Neural progenitor cell (in vitro differentiated cells): Measurements from ENCODE around the gene CFAP57. TPM values are rescaled to one million over a fixed set of nuclear protein-coding genes. Genes with fewer than 3 reads are reported as not detected.
"Not testable (repeated sequence)": the region's sequence is repeated elsewhere in the genome, so short reads cannot be mapped to it uniquely, and the experiment has no call there.

Experiments used
- DNase-seq: peaks from one replicate; pipeline ENCODE4 v3.0.0-alpha.2; 2016; ENCODE audit warnings: low spot score
- H2AFZ ChIP-seq: fragments of 200-600 bp; sonication (generic); replicated peaks from 2 replicates; pipeline ENCODE4 v1.6.1; 2016; ENCODE audit warnings: antibody characterized with exemption
- H3F3A ChIP-seq: fragments of 200-600 bp; sonication (generic); 2 replicates; pipeline ENCODE4 v1.6.1; 2016; ENCODE audit warnings: antibody characterized with exemption, low read depth
- H3K27ac ChIP-seq: fragments of 200-600 bp; sonication (generic); 2 replicates; pipeline ENCODE4 v1.5.1; 2016; ENCODE audit warnings: mild to moderate bottlenecking
- H3K27me3 ChIP-seq: fragments of 200-600 bp; sonication (generic); 2 replicates; pipeline ENCODE4 v1.6.1; 2016; ENCODE audit warnings: mild to moderate bottlenecking, moderate library complexity
- H3K36me3 ChIP-seq: fragments of 200-600 bp; sonication (generic); 2 replicates; pipeline ENCODE4 v1.5.1; 2016
- H3K4me1 ChIP-seq: fragments of 200-600 bp; sonication (generic); 2 replicates; pipeline ENCODE4 v1.6.1; 2016; ENCODE audit warnings: mixed run types
- H3K4me2 ChIP-seq: fragments of 200-600 bp; sonication (generic); 2 replicates; pipeline ENCODE4 v1.6.1; 2016
- H3K4me3 ChIP-seq: fragments of 200-600 bp; sonication (generic); 2 replicates; pipeline ENCODE4 v1.5.1; 2016
- H3K79me2 ChIP-seq: fragments of 200-600 bp; sonication (generic); 2 replicates; pipeline ENCODE4 v1.6.1; 2016; ENCODE audit warnings: low read depth
- H3K9ac ChIP-seq: fragments of 200-600 bp; sonication (generic); 2 replicates; pipeline ENCODE4 v1.6.1; 2016
- H3K9me3 ChIP-seq: fragments of 200-600 bp; sonication (generic); 2 replicates; pipeline ENCODE4 v1.5.1; 2016; ENCODE audit warnings: low read depth
- H4K20me1 ChIP-seq: fragments of 200-600 bp; sonication (generic); 2 replicates; pipeline ENCODE4 v1.6.1; 2016; ENCODE audit warnings: low read depth
- H3K27ac Mint-ChIP-seq: 3 replicates; pipeline ENCODE4 v1.8.0; 2021; ENCODE audit warnings: mixed read lengths
- H3K27me3 Mint-ChIP-seq: 2 replicates; pipeline ENCODE4 v1.8.0; 2022; ENCODE audit warnings: low read depth, mild to moderate bottlenecking, inconsistent platforms, moderate library complexity, mixed read lengths; ENCODE audit not compliant: insufficient read depth
- H3K36me3 Mint-ChIP-seq: 3 replicates; pipeline ENCODE4 v1.8.0; 2021; ENCODE audit warnings: mixed read lengths
- H3K4me1 Mint-ChIP-seq: 3 replicates; pipeline ENCODE4 v1.8.0; 2021; ENCODE audit warnings: mixed read lengths
- H3K4me3 Mint-ChIP-seq: 3 replicates; pipeline ENCODE4 v1.8.0; 2021; ENCODE audit warnings: mild to moderate bottlenecking, moderate library complexity, mixed read lengths
- H3K9me3 Mint-ChIP-seq: 3 replicates; pipeline ENCODE4 v1.8.0; 2020; ENCODE audit warnings: mixed read lengths
- CTCF ChIP-seq: fragments of 200-600 bp; sonication (generic); IDR thresholded peaks from 2 replicates; pipeline ENCODE4 v1.5.1; 2017; ENCODE audit warnings: antibody characterized with exemption, mild to moderate bottlenecking
- EZH2 ChIP-seq: fragments of 200-600 bp; sonication (generic); IDR thresholded peaks from 2 replicates; pipeline ENCODE4 v1.6.1; 2017; ENCODE audit warnings: antibody characterized with exemption, mild to moderate bottlenecking, moderate library complexity
- EZH2phosphoT487 ChIP-seq: fragments of 200-600 bp; sonication (generic); IDR thresholded peaks from 2 replicates; pipeline ENCODE4 v1.6.1; 2017; ENCODE audit warnings: antibody characterized with exemption
- total RNA-seq: library from RNA; depleted of rRNA; stranded (reverse); fragments of >200 nt; gene quantifications from 2 replicates; pipeline ENCODE4 v1.2.3, GENCODE V29; 2015; ENCODE audit warnings: low replicate concordance

The CFAP57 gene
- total RNA-seq, 1 donor from 2014 or later, result 0.97 TPM

- H3K4me1 ChIP-seq, result no peaks in the 10 kb centered on the region
- TF ChIP-seq EZH2phosphoT487 (no peak), CTCF (no peak), EZH2 (no peak)
- no peak overlapping the region for H3K4me2 ChIP-seq
- no peak overlapping the region for H2AFZ ChIP-seq
- peaks cover 5% of the 10 kb centered on the region for H3K36me3 ChIP-seq
- peaks cover 2% of the 10 kb centered on the region for H3K36me3 Mint-ChIP-seq
- no peak for DNase-seq
- no peak overlapping the region for H3K27ac Mint-ChIP-seq
- H3K4me1 Mint-ChIP-seq, result no peaks in the 10 kb centered on the region
- H3F3A ChIP-seq, result no peaks in the 10 kb centered on the region
- no peak overlapping the region for H3K9ac ChIP-seq
- no peak overlapping the region for H3K4me3 Mint-ChIP-seq
- H3K4me3 ChIP-seq, result no peak overlapping the region
- no peaks in the 10 kb centered on the region for H4K20me1 ChIP-seq
- peaks cover 11% of the 10 kb centered on the region for H3K79me2 ChIP-seq
- no peak overlapping the region for H3K27ac ChIP-seq
- no peaks in the 10 kb centered on the region for H3K27me3 Mint-ChIP-seq
- no peaks in the 10 kb centered on the region for H3K27me3 ChIP-seq
- H3K9me3 Mint-ChIP-seq, result peaks cover 9% of the 10 kb centered on the region
- no peaks in the 10 kb centered on the region for H3K9me3 ChIP-seq
These were observed 36.0 kb upstream of the CFAP57 start for GRCh38 chr1:43135857-43136781.

- no peak overlapping the region for H3K4me2 ChIP-seq
These were observed 34.6 kb upstream of the CFAP57 start for GRCh38 chr1:43137445-43138052.

GRCh38 chr1:43139295-43139694, 32.8 kb upstream of the CFAP57 start:
- not testable (repeated sequence) for H3K9me3 Mint-ChIP-seq, H3K27me3 ChIP-seq, H3K4me3 Mint-ChIP-seq, H3K4me3 ChIP-seq, H3F3A ChIP-seq, H3K4me1 Mint-ChIP-seq, DNase-seq, H3K36me3 Mint-ChIP-seq, H3K9ac ChIP-seq, H3K4me2 ChIP-seq, H3K27me3 Mint-ChIP-seq, H3K9me3 ChIP-seq, H3K27ac Mint-ChIP-seq, H4K20me1 ChIP-seq, H2AFZ ChIP-seq, H3K27ac ChIP-seq, H3K4me1 ChIP-seq, H3K36me3 ChIP-seq
- H3K79me2 ChIP-seq, result peaks cover 11% of the 10 kb centered on the region

More at GRCh38 chr1:43137445-43138052, 34.6 kb upstream of the CFAP57 start:
- no peaks in the 10 kb centered on the region for H3F3A ChIP-seq
- Mint-ChIP-seq H3K9me3 (peaks cover 9% of the 10 kb centered on the region), H3K36me3 (peaks cover 2% of the 10 kb centered on the region), H3K27me3 (no peaks in the 10 kb centered on the region), H3K27ac (no peak overlapping the region), H3K4me3 (no peak overlapping the region), H3K4me1 (no peaks in the 10 kb centered on the region)
- H3K27me3 ChIP-seq, result no peaks in the 10 kb centered on the region
- H3K79me2 ChIP-seq, result peaks cover 11% of the 10 kb centered on the region
- H3K36me3 ChIP-seq, result peaks cover 5% of the 10 kb centered on the region
- no peak overlapping the region for H3K27ac ChIP-seq
- no peaks in the 10 kb centered on the region for H3K4me1 ChIP-seq
- no peaks in the 10 kb centered on the region for H3K9me3 ChIP-seq
- H4K20me1 ChIP-seq, result no peaks in the 10 kb centered on the region
- TF ChIP-seq CTCF (no peak), EZH2 (no peak), EZH2phosphoT487 (no peak)
- no peak for DNase-seq
- no peak overlapping the region for H3K4me3 ChIP-seq
- no peak overlapping the region for H3K9ac ChIP-seq
- no peak overlapping the region for H2AFZ ChIP-seq

GRCh38 chr1:43140010-43140409, 32.1 kb upstream of the CFAP57 start:
- peaks cover 5% of the 10 kb centered on the region for H3K79me2 ChIP-seq
- DNase-seq, result no peak
- no peaks in the 10 kb centered on the region for H3K27me3 ChIP-seq
- Mint-ChIP-seq H3K4me3 (no peak overlapping the region), H3K9me3 (peaks cover 6% of the 10 kb centered on the region), H3K27ac (no peak overlapping the region), H3K27me3 (peaks cover 2% of the 10 kb centered on the region), H3K4me1 (no peaks in the 10 kb centered on the region), H3K36me3 (no peaks in the 10 kb centered on the region)
- no peaks in the 10 kb centered on the region for H3K4me1 ChIP-seq
- H3K9ac ChIP-seq, result no peak overlapping the region
- H3K27ac ChIP-seq, result no peak overlapping the region
- TF ChIP-seq CTCF (no peak), EZH2 (no peak), EZH2phosphoT487 (no peak)
- H3K4me3 ChIP-seq, result no peak overlapping the region
- H3F3A ChIP-seq, result no peaks in the 10 kb centered on the region
- peaks cover 5% of the 10 kb centered on the region for H3K36me3 ChIP-seq
- H3K4me2 ChIP-seq, result no peak overlapping the region
- no peaks in the 10 kb centered on the region for H3K9me3 ChIP-seq
- H4K20me1 ChIP-seq, result no peaks in the 10 kb centered on the region
- H2AFZ ChIP-seq, result no peak overlapping the region
